Panc1 (cell line): ENCODE results near the gene FAM124B. TPM values are rescaled to one million over a fixed set of nuclear protein-coding genes. Genes with fewer than 3 reads are reported as not detected.

Experiments
- ATAC-seq: fragments of 200-7000 bp; cut with Tn5 transposase; 2 replicates; pipeline ENCODE4 v1.9.1; 2020; ENCODE audit warnings: mild to moderate bottlenecking, moderate library complexity
- BruUV-seq: library from RNA; stranded (reverse); fragments of 400-500 nt; replicated peaks from 2 replicates; lab custom pipeline; 2021; lab: Mats Ljungman, UMichigan
- CTCF ChIA-PET: fragments of 300-600 bp; sonication (Branson Sonifier 250); formaldehyde crosslinking; loops from one replicate; lab custom pipeline; 2022; ENCODE audit warnings: antibody characterized with exemption; lab: Charles Lee
- POLR2A ChIA-PET: fragments of 300-600 bp; sonication (Branson Sonifier 250); formaldehyde crosslinking; loops from one replicate; lab custom pipeline; 2022; ENCODE audit warnings: antibody characterized with exemption; lab: Charles Lee
- DNase-seq: peaks from one replicate; pipeline ENCODE4 v3.0.0-alpha.2; 2010; ENCODE audit warnings: low read depth, low spot score
- H3K27ac ChIP-seq: 2 replicates; pipeline ENCODE4 v1.5.1; 2011; ENCODE audit warnings: mild to moderate bottlenecking, low read length, inconsistent platforms
- H3K27me3 ChIP-seq: fragments of 200-500 bp; sonication (Bioruptor generic); 2 replicates; pipeline ENCODE4 v1.6.0; 2014; ENCODE audit warnings: low read length, inconsistent platforms; ENCODE audit not compliant: control insufficient read depth, insufficient read depth
- H3K36me3 ChIP-seq: fragments of 200-500 bp; sonication (Bioruptor generic); 2 replicates; pipeline ENCODE4 v1.5.1; 2014; ENCODE audit warnings: inconsistent platforms, mild to moderate bottlenecking, low read length, moderate library complexity; ENCODE audit not compliant: control insufficient read depth, insufficient read depth
- H3K4me1 ChIP-seq: 2 replicates; pipeline ENCODE4 v1.5.1; 2011; ENCODE audit warnings: inconsistent platforms, mild to moderate bottlenecking, low read length, moderate library complexity; ENCODE audit not compliant: control insufficient read depth, insufficient read depth
- H3K4me3 ChIP-seq, 2 experiments: 2 replicates each; pipeline ENCODE4 v1.5.1; 2011 to 2012; ENCODE audit warnings: low read depth in 2 of 2, low read length in 2 of 2, mild to moderate bottlenecking in 2 of 2, inconsistent platforms in 1 of 2, moderate library complexity in 1 of 2
- H3K9me3 ChIP-seq: fragments of 200-500 bp; sonication (Bioruptor generic); 2 replicates; pipeline ENCODE4 v1.5.1; 2014; ENCODE audit warnings: low read depth, mild to moderate bottlenecking, inconsistent platforms, low read length, moderate library complexity; ENCODE audit not compliant: control insufficient read depth, insufficient read depth
- CTCF ChIP-seq: fragments of 450-650 bp; IDR thresholded peaks from 2 replicates; pipeline ENCODE4 v1.5.1; 2017; ENCODE audit warnings: mild to moderate bottlenecking
- POLR2AphosphoS5 ChIP-seq: IDR thresholded peaks from 2 replicates; pipeline ENCODE4 v1.6.1; 2012; ENCODE audit warnings: mild to moderate bottlenecking, low read depth, low read length, moderate library complexity
- SIN3A ChIP-seq: IDR thresholded peaks from 2 replicates; pipeline ENCODE4 v1.6.1; 2012; ENCODE audit warnings: low read depth, mild to moderate bottlenecking, low read length, moderate library complexity, borderline replicate concordance; ENCODE audit not compliant: insufficient read depth
- TCF7L2 ChIP-seq: IDR thresholded peaks from 2 replicates; pipeline ENCODE4 v1.6.1; 2011; ENCODE audit warnings: mild to moderate bottlenecking, low read depth, low read length, inconsistent platforms
- in situ Hi-C: cut with HindIII; loops from 2 replicates; pipeline ENCODE4 v1.10.0; 2016; ENCODE audit warnings: low sequenced_read_pairs, low pct_unique_long_range_greater_than_20kb
- intact Hi-C: fragments of 100-400 bp; cut with micrococcal nuclease; formaldehyde crosslinking; loops from one replicate; pipeline ENCODE4 v1.10.0; 2022; ENCODE audit not compliant: unreplicated experiment
- total RNA-seq: library from RNA; stranded (reverse); gene quantifications from one replicate; pipeline ENCODE4 v1.2.1, GENCODE V29; 2021; ENCODE audit not compliant: unreplicated experiment
- TF ChIP-seq, protein P1 (sequence below), 2 experiments: IDR thresholded peaks; 2 replicates each; pipeline ENCODE4 v1.6.1; 2011 to 2012; ENCODE audit warnings: low read depth in 2 of 2, control low read depth in 1 of 2, low read length in 1 of 2, mild to moderate bottlenecking in 1 of 2, moderate library complexity in 1 of 2; ENCODE audit not compliant: insufficient read depth in 1 of 2

FAM124B gene
- total RNA-seq, 1 experiment from 2014 or later: 0.08 TPM

- no TSS peak for BruUV-seq
- in situ Hi-C loops (no loop called here), intact Hi-C loops (no loop called here)
- no peak for DNase-seq
- ChIA-PET POLR2A (no interaction called here), CTCF (no interaction called here)
- ATAC-seq: no peak
- H3K9me3 ChIP-seq: no peaks in the 10 kb centered on the region
- no peaks in the 10 kb centered on the region for H3K36me3 ChIP-seq
- H3K4me3 ChIP-seq: no peak overlapping the region
- TF ChIP-seq POLR2AphosphoS5 (no peak), SIN3A (no peak), TCF7L2 (no peak), CTCF (no peak)
- TF ChIP-seq, protein P1, sequence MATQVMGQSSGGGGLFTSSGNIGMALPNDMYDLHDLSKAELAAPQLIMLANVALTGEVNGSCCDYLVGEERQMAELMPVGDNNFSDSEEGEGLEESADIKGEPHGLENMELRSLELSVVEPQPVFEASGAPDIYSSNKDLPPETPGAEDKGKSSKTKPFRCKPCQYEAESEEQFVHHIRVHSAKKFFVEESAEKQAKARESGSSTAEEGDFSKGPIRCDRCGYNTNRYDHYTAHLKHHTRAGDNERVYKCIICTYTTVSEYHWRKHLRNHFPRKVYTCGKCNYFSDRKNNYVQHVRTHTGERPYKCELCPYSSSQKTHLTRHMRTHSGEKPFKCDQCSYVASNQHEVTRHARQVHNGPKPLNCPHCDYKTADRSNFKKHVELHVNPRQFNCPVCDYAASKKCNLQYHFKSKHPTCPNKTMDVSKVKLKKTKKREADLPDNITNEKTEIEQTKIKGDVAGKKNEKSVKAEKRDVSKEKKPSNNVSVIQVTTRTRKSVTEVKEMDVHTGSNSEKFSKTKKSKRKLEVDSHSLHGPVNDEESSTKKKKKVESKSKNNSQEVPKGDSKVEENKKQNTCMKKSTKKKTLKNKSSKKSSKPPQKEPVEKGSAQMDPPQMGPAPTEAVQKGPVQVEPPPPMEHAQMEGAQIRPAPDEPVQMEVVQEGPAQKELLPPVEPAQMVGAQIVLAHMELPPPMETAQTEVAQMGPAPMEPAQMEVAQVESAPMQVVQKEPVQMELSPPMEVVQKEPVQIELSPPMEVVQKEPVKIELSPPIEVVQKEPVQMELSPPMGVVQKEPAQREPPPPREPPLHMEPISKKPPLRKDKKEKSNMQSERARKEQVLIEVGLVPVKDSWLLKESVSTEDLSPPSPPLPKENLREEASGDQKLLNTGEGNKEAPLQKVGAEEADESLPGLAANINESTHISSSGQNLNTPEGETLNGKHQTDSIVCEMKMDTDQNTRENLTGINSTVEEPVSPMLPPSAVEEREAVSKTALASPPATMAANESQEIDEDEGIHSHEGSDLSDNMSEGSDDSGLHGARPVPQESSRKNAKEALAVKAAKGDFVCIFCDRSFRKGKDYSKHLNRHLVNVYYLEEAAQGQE (IDR thresholded peaks at IDR 0.05; ENCODE audit: insufficient read depth in 1 of 2, low read depth in 2 of 2, low read length in 1 of 2): no peak
- no peak overlapping the region for H3K27ac ChIP-seq
- H3K4me1 ChIP-seq: no peaks in the 10 kb centered on the region
- no peaks in the 10 kb centered on the region for H3K27me3 ChIP-seq
Observed at GRCh38 chr2:224427471-224427870, 25.6 kb upstream of the FAM124B start.

DNA sequence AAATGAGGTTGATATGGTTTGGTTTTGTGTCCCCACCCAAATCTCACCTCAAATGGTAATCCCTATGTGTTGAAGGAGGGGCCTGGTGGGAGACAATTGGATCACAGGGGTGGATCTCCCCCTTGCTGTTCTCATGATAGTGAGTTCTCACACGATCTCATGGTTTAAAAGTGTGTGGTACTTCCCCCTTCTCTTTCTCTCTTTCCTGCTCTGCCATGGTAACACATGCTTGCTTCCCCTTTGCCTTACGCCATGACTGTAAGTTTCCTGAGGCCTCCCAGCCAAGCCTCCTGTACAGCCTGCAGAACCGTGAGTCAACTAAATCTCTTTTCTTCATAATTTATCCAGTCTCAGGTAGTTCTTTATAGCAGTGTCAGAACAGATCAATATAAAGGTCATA, 24.7 kb upstream of the FAM124B start:
- Histone ChIP-seq H3K9me3 (no peaks in the 10 kb centered on the region), H3K27ac (no peak overlapping the region), H3K27me3 (no peaks in the 10 kb centered on the region), H3K4me1 (no peaks in the 10 kb centered on the region), H3K36me3 (no peaks in the 10 kb centered on the region), H3K4me3 (no peak overlapping the region)
- TF ChIP-seq TCF7L2 (no peak), CTCF (no peak), SIN3A (no peak), POLR2AphosphoS5 (no peak)
- TF ChIP-seq, protein P1 (IDR thresholded peaks at IDR 0.05; ENCODE audit: insufficient read depth in 1 of 2, low read depth in 2 of 2, low read length in 1 of 2): no peak
- POLR2A ChIA-PET: no interaction called here
- intact Hi-C loops (no loop called here), in situ Hi-C loops (no loop called here)
- no peak for ATAC-seq
- CTCF ChIA-PET: no interaction called here
- BruUV-seq: no TSS peak
- DNase-seq: no peak
